GM19468 (cell line): ENCODE data around the gene RECK.
"Not testable (repeated sequence)": the region's sequence is repeated elsewhere in the genome, so short reads cannot be mapped to it uniquely, and the experiment has no call there.

Experiments
- ATAC-seq: cut with Tn5 transposase; IDR thresholded peaks from one replicate; pipeline ENCODE4 v1.9.1; 2021; ENCODE audit warnings: mild to moderate bottlenecking, moderate library complexity, moderate number of reproducible peaks; ENCODE audit not compliant: unreplicated experiment; ENCODE audit errors: extremely low read depth

The RECK gene

DNA sequence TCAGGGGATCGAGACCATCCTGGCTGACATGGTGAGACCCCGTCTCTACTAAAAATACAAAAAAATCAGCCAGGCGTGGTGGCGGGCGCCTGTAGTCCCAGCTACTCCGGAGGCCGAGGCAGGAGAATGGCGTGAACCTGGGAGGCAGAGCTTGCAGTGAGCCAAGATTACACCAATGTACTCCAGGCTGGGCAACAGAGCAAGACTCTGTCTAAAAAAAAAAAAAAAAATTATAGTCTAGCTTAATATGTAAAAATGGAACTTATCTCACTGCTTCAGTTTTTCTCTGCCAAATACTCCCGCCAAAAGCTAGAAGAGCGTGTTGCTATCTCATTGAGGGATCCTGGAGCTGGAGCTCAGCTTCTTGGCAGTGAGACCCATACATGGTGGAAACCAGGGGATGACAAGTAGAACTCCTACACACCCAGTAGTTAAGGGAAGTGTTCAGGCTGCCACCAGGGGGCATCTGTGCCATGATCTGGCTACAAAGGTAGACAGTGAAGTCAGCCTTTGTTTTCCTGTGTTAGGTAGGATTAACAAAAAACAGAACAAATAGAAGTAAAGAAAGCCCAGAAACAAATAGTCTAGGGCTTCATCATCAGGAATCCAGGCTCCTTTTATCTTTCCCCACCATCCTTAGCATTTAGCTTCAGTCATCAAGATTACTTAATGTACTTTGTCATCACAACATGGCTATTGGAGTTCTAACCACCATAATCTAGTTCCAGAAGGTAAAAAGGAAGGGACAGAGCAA lies 66.2 kb downstream of the RECK start:
- no peak for ATAC-seq

DNA sequence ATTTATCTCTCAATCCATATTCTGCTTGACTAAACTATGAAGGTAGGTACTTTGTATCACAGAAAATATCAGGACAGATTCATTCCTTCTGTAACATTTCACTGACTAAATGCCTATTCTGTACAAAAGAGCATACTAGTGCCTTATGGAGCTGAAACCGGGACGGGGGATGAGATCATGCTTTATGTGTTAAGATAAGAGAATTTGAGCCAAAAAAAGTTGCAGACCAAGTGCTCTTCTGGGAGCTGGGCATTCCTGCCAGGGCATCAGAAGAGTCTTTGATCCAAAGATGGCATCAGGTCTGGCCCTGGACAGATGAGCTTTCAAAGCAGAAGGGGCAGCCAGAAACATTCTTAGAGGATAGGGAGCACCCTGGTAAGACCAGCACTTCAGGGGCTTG lies 72.4 kb downstream of the RECK start:
- no peak for ATAC-seq

DNA sequence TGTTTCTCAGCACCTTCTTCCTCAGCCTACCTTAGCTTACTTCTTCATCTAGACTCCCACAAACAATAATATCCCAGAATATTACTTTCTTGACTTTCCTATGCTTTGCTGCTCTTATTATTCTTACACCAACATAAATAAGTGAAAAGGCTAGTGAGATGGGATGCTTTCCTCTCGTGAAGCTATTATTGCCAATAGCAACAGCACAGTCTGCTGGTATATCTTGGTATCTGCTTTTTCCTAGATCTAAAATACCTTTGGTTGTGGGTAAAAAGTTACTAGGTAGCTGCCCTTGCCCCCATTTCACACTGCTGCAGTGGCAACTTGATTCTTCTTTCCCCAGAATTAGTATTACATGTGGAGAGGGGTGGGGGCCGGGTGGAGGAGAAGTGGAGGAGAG lies 73.7 kb downstream of the RECK start:
- no peak for ATAC-seq

DNA sequence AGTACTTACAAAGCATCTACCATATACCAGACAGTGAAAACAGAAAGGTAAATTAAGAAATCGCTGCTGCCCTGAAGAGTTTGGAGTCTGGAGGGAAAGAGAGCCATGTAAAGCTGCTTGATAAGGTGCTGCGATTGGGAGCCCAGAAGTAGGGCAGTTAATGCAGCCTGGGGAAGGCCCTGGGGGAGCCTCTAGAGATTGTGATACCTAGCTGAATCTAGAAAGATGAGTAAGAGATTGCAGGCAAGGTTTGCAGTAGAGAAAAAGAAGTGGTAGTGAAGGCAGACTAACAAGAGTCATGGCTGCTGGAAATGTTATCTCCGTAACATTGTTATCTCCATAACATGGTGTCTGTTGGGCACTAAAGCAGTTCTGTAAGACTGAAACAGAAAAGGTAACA lies 75.8 kb downstream of the RECK start:
- no peak for ATAC-seq

DNA sequence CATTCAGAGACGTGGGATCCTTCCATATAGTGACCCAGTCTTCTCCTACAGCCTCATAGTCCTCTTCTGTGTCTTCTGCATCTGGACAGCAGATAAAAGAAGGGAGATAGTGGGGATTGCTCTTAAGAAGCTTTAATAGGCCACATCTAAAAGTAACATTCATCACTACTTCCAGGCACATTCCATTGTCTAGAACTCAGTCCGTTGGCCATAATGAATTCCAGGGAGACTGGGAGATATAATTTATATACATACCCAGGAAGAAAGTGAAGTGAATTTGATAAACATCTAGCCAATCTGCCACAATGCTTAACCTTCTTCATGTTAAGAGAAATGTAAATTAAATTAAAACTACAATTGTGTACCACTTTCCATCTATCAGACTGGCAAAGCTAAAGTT lies 77.3 kb downstream of the RECK start:
- no peak for ATAC-seq

DNA sequence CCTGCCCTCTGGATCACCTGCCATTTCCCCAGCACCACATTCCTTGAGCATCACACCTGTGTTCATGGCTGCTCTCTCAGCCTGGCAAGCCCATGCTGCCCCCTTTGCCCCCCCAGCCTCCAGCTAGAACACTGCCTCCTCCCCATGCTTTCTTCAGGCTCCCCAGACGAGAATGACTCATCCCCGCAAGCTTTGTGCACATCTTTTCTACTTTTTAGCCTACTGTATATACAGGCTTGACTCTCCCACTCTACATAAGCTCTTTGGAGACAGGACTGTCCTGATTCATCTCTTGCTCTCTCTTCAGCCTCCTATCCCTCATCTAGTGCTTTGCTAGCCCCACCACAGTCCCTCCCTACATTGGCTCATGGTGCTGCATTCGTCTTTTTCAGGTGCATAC lies 79.9 kb downstream of the RECK start:
- ATAC-seq, result no peak

DNA sequence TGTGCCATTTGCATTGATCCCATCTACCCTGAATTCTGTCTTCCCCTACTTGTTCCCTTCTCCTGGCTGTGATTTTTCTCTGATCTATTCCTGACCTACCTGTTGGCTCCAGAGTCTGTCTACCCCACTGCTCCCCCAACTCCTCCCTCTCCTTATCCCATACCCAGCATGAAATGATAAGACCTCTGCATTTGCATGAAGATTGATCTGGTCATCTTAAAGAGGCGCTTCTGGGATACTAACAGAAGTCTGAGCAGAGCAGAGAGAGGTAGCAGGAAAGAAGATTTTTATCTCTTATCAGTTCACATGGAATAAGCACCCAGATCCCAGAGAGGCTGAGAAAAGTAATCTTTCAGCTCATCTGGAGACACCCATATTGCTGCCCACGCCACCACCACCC lies 81.5 kb downstream of the RECK start:
- no peak for ATAC-seq

DNA sequence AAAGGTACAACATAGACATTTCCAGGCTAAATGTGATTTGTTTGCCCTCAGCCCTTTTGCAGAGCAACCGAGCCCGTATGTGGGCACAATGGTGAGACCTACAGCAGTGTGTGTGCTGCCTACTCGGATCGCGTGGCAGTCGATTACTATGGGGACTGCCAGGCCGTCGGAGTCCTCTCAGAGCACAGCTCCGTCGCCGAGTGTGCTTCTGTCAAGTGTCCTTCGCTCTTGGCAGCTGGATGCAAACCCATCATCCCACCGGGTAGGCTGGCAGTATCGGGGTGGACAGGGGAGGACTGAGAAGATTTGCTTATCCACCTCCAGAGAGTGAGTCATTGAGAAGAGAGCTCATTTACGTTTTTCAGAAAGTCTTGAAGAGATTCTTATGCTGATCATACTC lies 82.0 kb downstream of the RECK start:
- no peak for ATAC-seq

DNA sequence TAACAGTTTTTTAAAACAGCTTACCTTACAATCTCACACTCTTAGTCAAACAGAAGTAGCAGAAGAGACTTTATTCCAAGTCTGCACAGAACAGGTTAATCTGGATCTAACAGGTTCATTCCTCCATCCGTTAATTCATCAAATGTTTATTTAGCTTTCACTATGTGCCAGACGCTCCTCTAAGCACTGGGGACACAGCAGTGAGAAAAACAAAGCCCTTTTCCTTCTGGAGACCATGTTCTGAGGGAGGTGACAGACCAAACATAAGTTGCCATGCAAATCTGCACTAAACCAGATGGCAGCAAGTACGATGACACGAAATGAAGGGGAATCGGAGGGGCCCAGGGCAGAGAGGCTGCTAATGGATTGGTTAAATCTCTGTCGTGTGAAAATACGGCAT lies 82.8 kb downstream of the RECK start:
- ATAC-seq, result no peak

DNA sequence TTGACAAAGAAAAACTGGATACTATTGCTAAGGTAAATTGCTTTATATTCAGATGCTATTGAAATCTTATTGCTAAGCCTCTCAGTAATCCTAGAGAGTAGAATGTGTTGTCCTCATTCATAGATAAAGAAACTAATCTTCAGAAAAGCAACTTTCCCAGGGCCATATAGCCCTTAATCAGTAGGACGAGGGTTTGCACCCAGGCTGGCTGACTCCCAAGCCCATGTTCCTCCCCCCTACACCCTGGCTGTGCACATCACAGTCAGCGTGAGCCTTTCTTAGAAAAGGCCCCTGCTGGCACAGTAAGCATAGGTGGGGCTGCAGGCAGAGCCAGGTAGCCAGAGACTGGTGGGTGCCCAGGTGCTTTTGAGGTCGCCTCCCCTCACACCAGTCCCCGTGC lies 84.0 kb downstream of the RECK start:
- ATAC-seq, result no peak

DNA sequence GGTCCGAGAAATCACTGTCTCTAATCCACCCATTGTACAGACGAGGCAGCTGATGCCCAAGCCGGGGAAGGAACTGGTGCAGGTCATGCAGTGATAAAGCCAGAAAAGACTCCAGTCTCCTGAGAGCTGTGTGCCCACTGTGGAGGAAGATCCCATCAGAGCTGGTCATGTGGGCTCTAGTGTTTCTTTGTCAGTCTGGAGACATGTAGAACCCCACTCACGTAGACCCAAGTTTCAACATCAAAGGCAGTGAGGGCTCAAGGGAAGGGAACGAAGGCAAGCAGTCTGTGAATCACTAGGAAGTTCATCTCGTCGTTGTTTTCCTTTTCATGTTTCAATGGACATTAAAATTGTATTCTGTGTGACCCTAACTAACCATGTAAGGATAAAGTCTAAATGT lies 85.3 kb downstream of the RECK start:
- ATAC-seq, result no peak

DNA sequence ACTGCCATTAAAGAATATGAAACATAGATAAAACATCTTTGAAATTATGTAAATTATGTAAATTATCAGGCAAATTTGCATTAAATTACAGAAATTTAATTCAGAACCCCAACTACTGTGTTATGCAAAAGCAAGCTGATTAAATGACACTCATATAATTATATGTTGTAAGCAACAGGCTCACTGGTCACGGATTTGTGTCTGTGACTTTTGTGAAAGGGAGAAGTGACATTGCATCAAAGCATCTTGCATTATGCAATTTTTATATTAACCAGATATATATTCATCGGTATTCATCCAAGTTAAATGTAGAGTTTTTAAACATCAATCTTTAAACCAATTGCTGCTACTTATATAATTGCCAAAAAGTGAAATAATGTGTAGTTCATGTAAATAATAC lies 86.8 kb downstream of the RECK start:
- no peak for ATAC-seq

DNA sequence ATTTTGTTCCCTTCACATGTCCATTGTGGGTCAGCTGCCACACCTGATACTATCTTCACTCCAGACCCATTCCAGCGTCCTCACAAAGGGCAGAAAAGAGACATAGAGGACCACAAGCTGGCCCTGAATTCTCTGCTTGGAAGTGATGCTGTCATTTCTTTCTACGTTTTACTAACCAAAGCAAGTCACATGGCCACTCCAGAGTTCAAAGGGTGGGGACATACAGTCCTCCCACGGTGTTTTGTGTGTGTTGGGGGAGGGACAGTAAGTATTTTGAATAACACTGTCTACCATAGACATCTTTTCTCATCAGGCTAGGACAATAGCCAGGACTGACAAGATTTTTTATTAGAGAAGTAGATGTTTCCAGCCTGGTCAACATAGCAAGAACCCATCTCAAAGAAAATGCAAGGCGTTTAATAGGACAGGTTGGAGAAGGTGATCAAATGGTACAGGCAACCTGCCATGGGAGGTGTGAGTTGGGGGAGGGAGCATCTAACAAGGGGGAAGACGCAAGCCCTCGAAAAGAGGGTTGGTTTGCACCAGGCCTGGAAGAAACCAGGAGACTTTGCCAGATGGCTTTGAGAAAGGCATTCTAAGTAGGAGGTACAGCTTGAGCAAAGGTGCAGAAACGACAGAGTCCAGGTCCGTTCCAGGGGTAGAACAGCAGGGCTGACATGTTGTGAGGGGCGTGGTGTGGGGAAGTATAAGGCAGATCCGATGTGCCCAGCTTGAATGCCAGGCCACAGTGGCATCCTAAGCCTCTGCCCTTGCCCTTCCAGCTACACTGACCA lies 88.5 kb downstream of the RECK start:
- no peak for ATAC-seq

DNA sequence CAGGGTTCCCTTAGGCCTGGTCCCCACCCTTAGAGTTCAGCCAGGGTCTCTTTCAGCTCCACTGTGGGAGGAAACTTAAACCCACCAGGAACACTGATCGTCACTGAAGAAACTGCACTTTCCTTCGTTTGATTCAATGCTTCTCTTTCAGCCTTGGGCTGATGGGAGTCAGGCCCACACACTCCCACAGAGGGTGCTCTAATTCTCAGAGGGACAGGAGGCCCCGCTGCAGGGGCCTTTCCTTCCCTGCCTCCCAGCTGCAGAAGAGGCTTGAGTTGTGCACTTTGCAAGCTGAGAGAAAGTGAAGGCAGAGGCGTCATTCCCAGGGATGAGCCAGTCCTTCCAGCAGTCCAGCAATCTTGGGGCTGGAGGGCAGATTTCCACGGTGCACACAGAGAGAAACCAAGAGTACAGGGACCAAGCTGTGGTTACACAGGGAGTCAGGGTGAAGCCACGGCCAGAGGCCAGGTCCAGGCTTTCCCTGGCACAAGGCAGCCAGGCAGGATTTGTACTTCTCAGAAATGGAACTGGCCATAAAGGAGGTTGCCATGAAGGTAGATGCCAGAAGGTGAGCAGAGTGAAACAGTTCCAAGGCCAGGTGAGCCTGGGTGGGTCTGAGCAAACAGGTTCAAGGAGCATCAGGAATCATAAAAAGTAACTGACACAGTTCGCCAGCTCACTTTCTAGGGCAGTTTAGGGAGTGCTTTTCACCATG lies 89.5 kb downstream of the RECK start:
- ATAC-seq, result no peak

DNA sequence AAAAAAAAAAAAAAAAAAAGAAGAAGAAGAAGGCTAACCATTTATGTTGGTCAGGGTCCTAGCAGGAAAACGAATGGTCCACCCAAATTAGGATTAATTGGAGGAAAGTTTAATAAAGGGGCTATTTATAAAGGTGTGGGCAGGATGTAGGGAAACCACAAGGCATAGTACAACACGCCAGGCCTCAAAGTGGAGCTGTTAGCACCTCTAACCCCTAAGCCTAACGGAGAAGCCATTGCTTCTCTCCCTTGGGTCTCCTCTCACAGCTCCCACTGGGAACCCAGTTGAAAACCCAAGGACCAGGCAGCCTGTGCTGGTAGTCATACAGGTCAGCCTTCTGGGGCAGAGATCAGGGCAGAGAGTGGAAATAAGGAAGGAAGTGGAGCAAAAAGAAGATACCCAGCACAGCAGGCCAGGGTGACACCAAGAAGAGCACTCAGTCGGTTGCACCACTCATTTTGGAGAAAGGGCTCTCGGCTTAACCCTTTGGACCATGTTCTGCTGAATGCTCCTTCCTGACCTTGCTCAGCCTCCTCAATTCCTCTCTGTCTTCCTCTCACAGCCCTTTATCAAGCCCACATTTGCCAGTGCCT lies 91.0 kb downstream of the RECK start:
- ATAC-seq, result no peak

DNA sequence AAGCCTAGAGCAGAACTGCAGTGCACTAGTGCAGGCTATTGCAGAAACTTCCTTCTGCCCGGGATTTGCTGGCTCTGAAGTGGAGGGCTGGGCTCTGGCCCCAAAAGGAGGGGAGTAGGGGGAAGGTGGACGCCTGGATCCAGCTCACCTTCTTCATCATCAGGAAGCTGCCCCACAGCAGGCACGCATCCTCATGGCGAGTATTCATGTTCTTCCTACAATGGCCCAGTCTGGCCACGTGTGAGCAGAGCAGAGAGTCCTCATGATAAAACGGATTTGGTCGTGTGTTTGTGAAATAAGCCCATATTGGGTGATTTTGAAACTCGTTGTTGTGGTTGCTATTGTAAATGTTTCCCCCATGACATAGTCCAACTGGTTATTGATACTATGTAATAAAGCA lies 91.6 kb downstream of the RECK start:
- no peak for ATAC-seq

DNA sequence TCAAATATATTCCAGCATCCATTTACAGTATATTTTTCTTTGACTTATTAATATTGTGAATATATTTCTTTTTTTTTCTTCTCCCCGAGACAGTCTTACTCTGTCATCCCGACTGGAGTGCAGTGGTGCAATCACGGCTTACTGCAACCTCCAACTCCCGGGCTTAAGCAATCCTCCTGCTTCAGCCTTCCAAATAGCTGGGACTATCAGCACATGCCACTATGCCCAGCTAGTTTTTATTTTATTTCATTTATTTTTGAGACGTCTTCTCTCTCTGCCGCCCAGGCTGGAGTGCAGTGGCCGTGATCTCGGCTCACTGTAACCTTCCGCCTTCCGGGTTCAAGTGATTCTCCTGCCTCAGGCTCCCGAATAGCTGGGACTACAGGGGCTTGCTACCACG lies 92.4 kb downstream of the RECK start:
- no peak for ATAC-seq

DNA sequence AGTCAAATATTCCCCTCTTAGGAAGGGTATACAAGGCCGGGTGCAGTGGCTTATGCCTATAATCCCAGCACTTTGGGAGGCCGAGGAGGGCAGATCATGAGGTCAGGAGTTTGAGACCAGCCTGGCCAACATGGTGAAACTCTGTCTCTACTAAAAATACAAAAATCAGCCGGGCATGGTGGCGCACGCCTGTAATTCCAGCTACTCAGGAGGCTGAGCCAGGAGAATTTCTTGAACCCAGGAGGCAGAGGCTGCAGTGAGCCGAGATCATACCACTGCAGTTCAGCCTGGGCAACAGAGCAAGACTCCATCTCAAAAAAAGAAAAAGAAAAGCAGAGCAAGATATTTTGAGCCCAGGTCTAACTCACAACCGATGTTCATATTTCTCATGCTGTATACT lies 95.0 kb downstream of the RECK start:
- ATAC-seq, result not testable (repeated sequence)

DNA sequence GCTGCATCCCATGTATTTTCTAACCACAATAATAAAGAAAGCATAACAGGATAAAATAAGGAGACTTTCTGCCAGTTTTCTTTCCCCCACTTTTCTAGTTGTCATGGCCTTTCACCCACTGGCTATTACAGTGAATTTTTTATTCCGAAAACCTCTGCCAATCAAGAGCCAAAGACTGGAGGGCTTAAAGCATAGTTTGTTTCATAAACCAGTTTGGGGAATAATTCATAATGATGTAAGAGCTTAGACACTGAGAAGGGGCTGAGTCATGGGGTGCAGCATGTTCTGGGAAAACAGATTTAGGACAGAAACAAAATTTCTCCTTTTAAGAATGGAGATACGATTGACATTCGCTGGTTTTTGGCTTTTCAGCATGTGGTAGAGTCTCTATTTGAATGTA lies 95.4 kb downstream of the RECK start:
- no peak for ATAC-seq

DNA sequence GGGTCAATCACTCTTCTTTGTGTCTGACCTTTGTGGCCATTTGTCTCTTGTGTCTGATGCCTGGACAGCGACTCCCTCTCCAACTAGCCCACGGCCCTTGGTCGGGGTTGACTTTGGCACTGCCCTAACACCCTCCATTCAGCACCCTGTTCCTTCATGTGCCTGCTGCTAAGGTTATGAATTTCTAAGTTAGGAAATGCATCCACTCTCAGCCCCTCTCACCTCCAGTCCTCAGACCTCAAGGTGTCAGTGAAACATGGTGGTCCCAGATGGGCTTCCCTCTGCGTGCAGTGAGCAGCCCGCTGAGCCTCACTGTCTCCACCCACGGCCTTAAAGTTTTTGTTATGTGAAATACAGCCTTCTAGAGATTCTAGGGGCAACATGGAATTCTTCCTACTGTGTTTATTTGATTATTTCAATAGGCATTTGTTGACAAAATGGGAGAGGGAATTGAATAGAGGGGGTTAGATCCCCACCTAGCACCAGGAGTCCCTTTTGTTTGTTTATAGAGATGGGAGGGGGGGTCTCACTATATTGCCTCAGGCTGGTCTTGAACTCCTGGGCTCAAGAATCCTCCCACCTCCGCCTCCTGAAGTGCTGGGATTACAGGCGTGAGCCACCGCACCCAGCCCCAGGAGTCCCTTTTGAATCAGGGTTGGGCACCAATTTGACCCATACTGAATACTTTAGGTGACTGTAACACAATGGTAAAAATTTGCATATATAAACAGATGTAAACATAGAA lies 98.2 kb downstream of the RECK start:
- no peak for ATAC-seq
